HepG2 (cell line): ENCODE results near the gene DLX3. TPM values are rescaled to one million over a fixed set of nuclear protein-coding genes. Genes with fewer than 3 reads are reported as not detected.

Source experiments
- ATAC-seq: fragments of 200-7000 bp; cut with Tn5 transposase; 3 replicates; pipeline ENCODE4 v1.9.1; 2020; ENCODE audit warnings: mild to moderate bottlenecking, moderate library complexity
- BruUV-seq: library from RNA; stranded (reverse); fragments of 400-500 nt; replicated peaks from 2 replicates; lab custom pipeline; 2021; lab: Mats Ljungman, UMichigan
- CTCF ChIA-PET: fragments of 300-600 bp; formaldehyde crosslinking; extraction: SDS; loops from one replicate; lab custom pipeline; 2021; ENCODE audit warnings: low total read pairs, inconsistent platforms, low intra/inter-chr PET ratio; lab: Yijun Ruan, JAX
- POLR2A ChIA-PET: fragments of 350-600 bp; sonication (Branson Sonifier 250); formaldehyde crosslinking; loops from one replicate; lab custom pipeline; 2020; ENCODE audit warnings: antibody characterized with exemption, inconsistent platforms; lab: Yijun Ruan, JAX
- DNase-seq: peaks from one replicate; pipeline ENCODE4 v3.0.0-alpha.2; 2015; ENCODE audit warnings: low spot score
- FAIRE-seq: peaks from 3 replicates; lab custom pipeline; 2011; peaks lifted over from hg19 to GRCh38; lab: Jason Lieb, UNC
- H2AFZ ChIP-seq: one replicate; pipeline ENCODE4 v1.6.1; 2011; ENCODE audit warnings: low read length, inconsistent platforms
- H3K27ac ChIP-seq: fragments of 300-600 bp; 3 replicates; pipeline ENCODE4 v1.8.0; 2011; ENCODE audit warnings: mixed run types, mild to moderate bottlenecking, mixed read lengths, low read length, inconsistent platforms; ENCODE audit not compliant: insufficient read depth; ENCODE audit errors: extremely low read length
- H3K27me3 ChIP-seq, 2 experiments: fragments of 200-600 bp in 1 of 2; 2 replicates in 1 of 2; 3 replicates in 1 of 2; pipeline versions ENCODE4 v1.6.0 to v1.8.0; 2011; ENCODE audit warnings: low read length in 2 of 2, mild to moderate bottlenecking in 2 of 2, moderate library complexity in 2 of 2, inconsistent platforms in 1 of 2; ENCODE audit not compliant: insufficient read depth in 2 of 2, control insufficient read depth in 1 of 2
- H3K36me3 ChIP-seq, 2 experiments: fragments of 200-600 bp in 1 of 2; replicated peaks in 1 of 2; 2 replicates in 1 of 2; 3 replicates in 1 of 2; pipeline versions ENCODE4 v1.5.1 to v1.8.0; 2011; ENCODE audit warnings: low read length in 2 of 2, inconsistent platforms in 1 of 2; ENCODE audit not compliant: insufficient read depth in 2 of 2, control insufficient read depth in 1 of 2
- H3K4me1 ChIP-seq: 2 replicates; pipeline ENCODE4 v1.5.1; 2012; ENCODE audit warnings: low read length, inconsistent platforms; ENCODE audit not compliant: insufficient read depth
- H3K4me2 ChIP-seq: 2 replicates; pipeline ENCODE4 v1.6.0; 2011; ENCODE audit warnings: low read depth, low read length, inconsistent platforms
- H3K4me3 ChIP-seq, 3 experiments: fragments of 200-600 bp in 1 of 3; sonication (generic), shearing (Covaris generic) in 1 of 3; replicated peaks in 1 of 3; 2 replicates each; pipeline ENCODE4 v1.5.1; 2011 to 2016; ENCODE audit warnings: low read length in 3 of 3, inconsistent platforms in 2 of 3, low read depth in 2 of 3, mild to moderate bottlenecking in 2 of 3, control low read depth in 1 of 3, mixed read lengths in 1 of 3; ENCODE audit not compliant: insufficient read depth in 1 of 3
- H3K79me2 ChIP-seq: one replicate; pipeline ENCODE4 v1.6.1; 2011; ENCODE audit warnings: low read length, inconsistent platforms; ENCODE audit not compliant: insufficient read depth
- H3K9ac ChIP-seq: 2 replicates; pipeline ENCODE4 v1.6.0; 2011; ENCODE audit warnings: mild to moderate bottlenecking, low read depth, low read length, inconsistent platforms; ENCODE audit not compliant: insufficient read depth
- H3K9me3 ChIP-seq: 2 replicates; pipeline ENCODE4 v1.5.1; 2012; ENCODE audit warnings: mild to moderate bottlenecking, low read length
- H4K20me1 ChIP-seq: 2 replicates; pipeline ENCODE4 v1.6.0; 2011; ENCODE audit warnings: inconsistent platforms, mild to moderate bottlenecking, low read length, moderate library complexity; ENCODE audit not compliant: insufficient read depth
- ESRRA ChIP-seq: sonication (generic); formaldehyde crosslinking; IDR thresholded peaks from 2 replicates; pipeline ENCODE4 v1.5.1; 2020; ENCODE audit warnings: mild to moderate bottlenecking, low read depth, missing genetic modification reagents
- MYC ChIP-seq: sonication (generic); formaldehyde crosslinking; IDR thresholded peaks from 2 replicates; pipeline ENCODE4 v1.9.0; 2021; ENCODE audit warnings: missing genetic modification reagents, borderline replicate concordance
- SIX1 ChIP-seq: sonication (generic); formaldehyde crosslinking; IDR thresholded peaks from 2 replicates; pipeline ENCODE4 v1.4.0; 2020; ENCODE audit warnings: missing genetic modification reagents, borderline replicate concordance
- SP1 ChIP-seq, 2 experiments: fragments of 450-650 bp in 1 of 2; sonication (generic) in 1 of 2; formaldehyde crosslinking in 1 of 2; IDR thresholded peaks; 2 replicates each; pipeline versions ENCODE4 v1.4.0 to v1.6.1; 2016 to 2020; ENCODE audit warnings: missing genetic modification reagents in 1 of 2
- SRY ChIP-seq: sonication (generic); formaldehyde crosslinking; IDR thresholded peaks from 2 replicates; pipeline ENCODE4 v1.8.0; 2022; ENCODE audit warnings: mild to moderate bottlenecking, missing genetic modification reagents
- TBP ChIP-seq: sonication (generic); formaldehyde crosslinking; IDR thresholded peaks from 2 replicates; pipeline ENCODE4 v1.5.0; 2020; ENCODE audit warnings: missing genetic modification reagents
- ZBTB38 ChIP-seq: sonication (generic); formaldehyde crosslinking; IDR thresholded peaks from 2 replicates; pipeline ENCODE4 v1.5.1; 2020; ENCODE audit warnings: mild to moderate bottlenecking, missing genetic modification reagents
- ZBTB44 ChIP-seq: sonication (generic); formaldehyde crosslinking; IDR thresholded peaks from 2 replicates; pipeline ENCODE4 v1.4.0; 2020; ENCODE audit warnings: missing genetic modification reagents
- ZNF138 ChIP-seq: sonication (generic); formaldehyde crosslinking; IDR thresholded peaks from 2 replicates; pipeline ENCODE4 v1.5.0; 2020; ENCODE audit warnings: mild to moderate bottlenecking, low read depth, missing genetic modification reagents
- ZNF501 ChIP-seq: sonication (generic); formaldehyde crosslinking; IDR thresholded peaks from 2 replicates; pipeline ENCODE4 v1.5.1; 2020; ENCODE audit warnings: mild to moderate bottlenecking, moderate library complexity, missing genetic modification reagents
- ZNF580 ChIP-seq: IDR thresholded peaks from 2 replicates; pipeline ENCODE4 v1.6.1; 2016; ENCODE audit warnings: low read depth, borderline replicate concordance
- ZNF672 ChIP-seq: sonication (generic); formaldehyde crosslinking; IDR thresholded peaks from 2 replicates; pipeline ENCODE4 v1.8.1; 2022; ENCODE audit warnings: missing genetic modification reagents
- ZNF691 ChIP-seq: sonication (generic); formaldehyde crosslinking; IDR thresholded peaks from 2 replicates; pipeline ENCODE4 v1.4.0; 2020; ENCODE audit warnings: missing genetic modification reagents, low read depth, mild to moderate bottlenecking, borderline replicate concordance
- ZNF710 ChIP-seq: sonication (generic); formaldehyde crosslinking; IDR thresholded peaks from 2 replicates; pipeline ENCODE4 v1.5.0; 2020; ENCODE audit warnings: mild to moderate bottlenecking, missing genetic modification reagents, borderline replicate concordance
- ZNF784 ChIP-seq: sonication (generic); formaldehyde crosslinking; IDR thresholded peaks from 2 replicates; pipeline ENCODE4 v1.5.1; 2020; ENCODE audit warnings: missing genetic modification reagents, mild to moderate bottlenecking, borderline replicate concordance
- ZNF841 ChIP-seq: sonication (generic); formaldehyde crosslinking; IDR thresholded peaks from 2 replicates; pipeline ENCODE4 v1.8.1; 2023; ENCODE audit warnings: missing genetic modification reagents, borderline replicate concordance
- WGBS: methylation state at CpG from one replicate; pipeline ENCODE4 v1.1.6; 2017; ENCODE audit warnings: low lambda C conversion rate; 5-methylcytosine and 5-hydroxymethylcytosine counted together
- in situ Hi-C: cut with HindIII; loops from 2 replicates; pipeline ENCODE4 v1.10.0; 2017; ENCODE audit warnings: low pct_unique_long_range_greater_than_20kb; ENCODE audit not compliant: extremely low pct_ligation_motif_present
- intact Hi-C: fragments of 100-400 bp; cut with micrococcal nuclease; formaldehyde crosslinking; loops from one replicate; pipeline ENCODE4 v1.10.0; 2022; ENCODE audit not compliant: unreplicated experiment
- polyA plus RNA-seq, 8 experiments: library from polyadenylated mRNA; depleted of rRNA in 3 of 8; stranded (reverse) in 7 of 8; unstranded in 1 of 8; fragments of >200 nt; fragmentation: Illumina TruSeq in 4 of 8; extraction: Trizol in 4 of 8; gene quantifications; 2 replicates each; pipeline versions ENCODE4 v1.2.1 to v1.2.3, GENCODE V29; 2011 to 2016; ENCODE audit warnings: low read depth in 4 of 8, missing spikeins in 1 of 8, mixed read lengths in 1 of 8; ENCODE audit not compliant: insufficient read depth in 1 of 8
- total RNA-seq, 5 experiments: library from RNA; depleted of rRNA; stranded (reverse); fragments of >200 nt; fragmentation: Illumina TruSeq; extraction: Trizol; gene quantifications; 2 replicates each; pipeline ENCODE4 v1.2.3, GENCODE V29; 2016; ENCODE audit warnings: low read depth in 1 of 5

DLX3 gene
- total and polyA plus RNA-seq, 2 of the 13 experiments (the other 11 are each of a cell fraction or from before 2014, with no cell fraction given): 0.03 TPM; not detected in 1

GRCh38 chr17:49996495-49997300, 1.7 kb upstream of the DLX3 start (continued):
- peak; percentile 24; the same call in 1 of the 2 replicates for TF ChIP-seq ZNF501 (CRISPR knock-in tag)
- TF ChIP-seq SP1 (IDR thresholded peaks at IDR 0.05): no peak
- peak; percentile 19; the same call in 1 of the 2 replicates for TF ChIP-seq SP1 (CRISPR knock-in tag; IDR thresholded peaks at IDR 0.05)
- peak; percentile 18; the same call in 1 of the 2 replicates for TF ChIP-seq ZBTB44
- TF ChIP-seq ZNF784 (CRISPR knock-in tag): no peak
- no peak for TF ChIP-seq ZNF672 (CRISPR knock-in tag)

- ChIA-PET POLR2A (interaction anchor here (0.6 to 2.3 kb wide), 3 partner anchors 97 to 134 kb away, joined by 3 to 7 read pairs (median 3); no protein-coding TSS in a partner anchor), CTCF (interaction anchor here (0.7 to 7.9 kb wide), 6 partner anchors 43 to 139 kb away, joined by 4 to 284 read pairs (median 38); no protein-coding TSS in a partner anchor)
- intact Hi-C loops (loop anchor here (1.0 to 5.0 kb wide), 4 partner anchors 44 to 429 kb away; partner anchors contain the start of gene SLC35B1), in situ Hi-C loops (loop anchor here (5.0 kb wide), 4 partner anchors 99 to 429 kb away; partner anchors contain the start of gene SLC35B1)
- ATAC-seq (no peak), DNase-seq (no peak), FAIRE-seq (no peak)
- Histone ChIP-seq H4K20me1 (no peaks in the 10 kb centered on the region), H3K27ac (no peak overlapping the region), H3K9ac (no peak overlapping the region), H3K4me1 (peaks cover 49% of the 10 kb centered on the region), H3K9me3 (no peaks in the 10 kb centered on the region), H2AFZ (no peak overlapping the region), H3K4me2 (no peak overlapping the region), H3K4me3 (no peak overlapping the region), H3K27me3 (peaks cover 22 to 82% of the 10 kb centered on the region in 2 experiments), H3K36me3 (no peaks in the 10 kb centered on the region), H3K79me2 (no peaks in the 10 kb centered on the region)
- 41% methylated on average over 6 of the region's 7 CpGs for WGBS
- BruUV-seq: no TSS peak
- TF ChIP-seq SIX1 (CRISPR knock-in tag): no peak
- no peak for TF ChIP-seq ZNF580 (CRISPR knock-in tag)
- no peak for TF ChIP-seq ZNF841
- no peak for TF ChIP-seq MYC (CRISPR knock-in tag)
- TF ChIP-seq ZNF691: no peak
- TF ChIP-seq TBP (CRISPR knock-in tag): no peak
- no peak for TF ChIP-seq ZNF138 (CRISPR knock-in tag)
- 0 out of 2 replicates have a peak, but pooled peaks have one; percentile 1 for TF ChIP-seq ZNF710 (CRISPR knock-in tag)
- TF ChIP-seq ESRRA: no peak
- no peak for TF ChIP-seq SRY
- 0 out of 2 replicates have a peak, but pooled peaks have one; percentile 16 for TF ChIP-seq ZBTB38 (CRISPR knock-in tag)
Measured at GRCh38 chr17:49996121-49996494, 1.1 kb upstream of the DLX3 start.
